NCI-H82 treated with DMSO at 0.1 percent for 48 hours (cell line): ENCODE measurements around the gene PTCRA.
A peak's percentile ranks its signal among the peaks of the same experiment; 100 is the strongest.

Experiments
- DNase-seq: peaks from one replicate; lab custom pipeline; 2025; ENCODE audit not compliant: unreplicated experiment; lab: John Stamatoyannopoulos, UW

The PTCRA gene

GRCh38 chr6:42970871-42971612, 55.2 kb downstream of the PTCRA start:
- DNase-seq = no peak

GRCh38 chr6:42971746-42972327, 56.0 kb downstream of the PTCRA start:
- DNase-seq = no peak

GRCh38 chr6:42973926-42974325, 58.1 kb downstream of the PTCRA start:
- no peak for DNase-seq

- peak; percentile 19 for DNase-seq
These were observed 59.2 kb downstream of the PTCRA start for GRCh38 chr6:42974919-42975505.
